ENCODE results near the gene SEMA3C.

The SEMA3C gene

GRCh38 chr7:80719261-80719660 lies 199.6 kb downstream of the SEMA3C start:
- CTCF ChIA-PET = no interaction called here

GRCh38 chr7:80711531-80711930 lies 207.3 kb downstream of the SEMA3C start:
- Histone ChIP-seq H3K4me3 (ENCODE audit: low read depth, low read length) (no peak overlapping the region), H3K27ac (ENCODE audit: extremely low read depth, low read depth, low read length) (no peak overlapping the region), H3K36me3 (ENCODE audit: control insufficient read depth in 2 of 2, insufficient read depth in 1 of 2, low read length in 2 of 2) (no peaks in the 10 kb centered on the region), H3K9me3 (ENCODE audit: control insufficient read depth, insufficient read depth, low read depth, low read length) (no peaks in the 10 kb centered on the region), H3K4me1 (ENCODE audit: control insufficient read depth, insufficient read depth, low read length) (no peaks in the 10 kb centered on the region)
- POLR2A ChIA-PET = no interaction called here
- CTCF ChIA-PET = no interaction called here
- TF ChIP-seq ZNF132 (tag by site-specific recombination; IDR thresholded peaks at IDR 0.05; ENCODE audit: borderline replicate concordance) (no peak), AEBP2 (tag by site-specific recombination; IDR thresholded peaks at IDR 0.05; ENCODE audit: borderline replicate concordance) (no peak), ZNF114 (tag by site-specific recombination; IDR thresholded peaks at IDR 0.05) (no peak), ZNF510 (tag by site-specific recombination; IDR thresholded peaks at IDR 0.05; ENCODE audit: insufficient replicate concordance) (no peak), ZNF670 (tag by site-specific recombination; IDR thresholded peaks at IDR 0.05; ENCODE audit: low read depth) (no peak), REST (tag by site-specific recombination; IDR thresholded peaks at IDR 0.05) (no peak), ZNF560 (tag by site-specific recombination; IDR thresholded peaks at IDR 0.05; ENCODE audit: borderline replicate concordance) (no peak), MZF1 (tag by site-specific recombination; IDR thresholded peaks at IDR 0.05; ENCODE audit: borderline replicate concordance) (no peak), ZBTB7A (tag by site-specific recombination; IDR thresholded peaks at IDR 0.05; ENCODE audit: low read depth) (no peak)

More at GRCh38 chr7:80719261-80719660, 199.6 kb downstream of the SEMA3C start:
- Histone ChIP-seq H3K27ac (ENCODE audit: extremely low read depth, low read depth, low read length) (no peak overlapping the region), H3K36me3 (ENCODE audit: control insufficient read depth in 2 of 2, insufficient read depth in 1 of 2, low read length in 2 of 2) (no peaks in the 10 kb centered on the region), H3K4me1 (ENCODE audit: control insufficient read depth, insufficient read depth, low read length) (peaks cover 4% of the 10 kb centered on the region; the same call in 1 of the 2 replicates), H3K9me3 (ENCODE audit: control insufficient read depth, insufficient read depth, low read depth, low read length) (no peaks in the 10 kb centered on the region), H3K4me3 (ENCODE audit: low read depth, low read length) (no peak overlapping the region)
- POLR2A ChIA-PET = no interaction called here
- TF ChIP-seq ZNF19 (tag by site-specific recombination; IDR thresholded peaks at IDR 0.05; ENCODE audit: low read depth) (no peak), ZNF624 (tag by site-specific recombination; IDR thresholded peaks at IDR 0.05) (no peak), ZNF302 (tag by site-specific recombination; IDR thresholded peaks at IDR 0.05; ENCODE audit: low read depth) (no peak), SP2 (tag by site-specific recombination; IDR thresholded peaks at IDR 0.05) (no peak), ZNF488 (tag by site-specific recombination; IDR thresholded peaks at IDR 0.05) (no peak), ZNF518A (tag by site-specific recombination; conservative IDR thresholded peaks at IDR 0.05; ENCODE audit: low read depth) (no peak), ZBTB26 (tag by site-specific recombination; optimal IDR thresholded peaks at IDR 0.05) (no peak), MZF1 (tag by site-specific recombination; IDR thresholded peaks at IDR 0.05; ENCODE audit: borderline replicate concordance) (no peak), ZIC2 (tag by site-specific recombination; IDR thresholded peaks at IDR 0.05) (no peak), ZNF426 (tag by site-specific recombination; IDR thresholded peaks at IDR 0.05) (no peak), ZNF138 (tag by site-specific recombination; IDR thresholded peaks at IDR 0.05; ENCODE audit: borderline replicate concordance) (no peak), YY1 (tag by site-specific recombination; IDR thresholded peaks at IDR 0.05) (no peak)
